Caco-2 (cell line): ENCODE data around the gene FAM98A. TPM values are rescaled to one million over a fixed set of nuclear protein-coding genes. Genes with fewer than 3 reads are reported as not detected.

Experiments used
- BruUV-seq: library from RNA; stranded (reverse); fragments of 400-500 nt; replicated peaks from 2 replicates; lab custom pipeline; 2021; lab: Mats Ljungman, UMichigan
- CTCF ChIA-PET: fragments of 300-600 bp; sonication (Branson Sonifier 250); formaldehyde crosslinking; loops from one replicate; lab custom pipeline; 2022; ENCODE audit warnings: antibody characterized with exemption; lab: Charles Lee
- POLR2A ChIA-PET: fragments of 300-600 bp; sonication (Branson Sonifier 250); formaldehyde crosslinking; loops from one replicate; lab custom pipeline; 2022; ENCODE audit warnings: antibody characterized with exemption; lab: Charles Lee
- DNase-seq, 2 experiments: peaks; one replicate each; pipeline versions ENCODE4 v3.0.0 to v3.0.0-alpha.2; 2020 to 2022
- H3K27me3 ChIP-seq: replicated peaks from 2 replicates; pipeline ENCODE4 v1.6.0; 2011; ENCODE audit warnings: low read length; ENCODE audit not compliant: control insufficient read depth, insufficient read depth
- H3K36me3 ChIP-seq: 2 replicates; pipeline ENCODE4 v1.5.1; 2011; ENCODE audit warnings: low read length; ENCODE audit not compliant: control insufficient read depth, insufficient read depth
- H3K4me1 ChIP-seq: fragments of 250-450 bp; sonication (Bioruptor Pico); 2 replicates; pipeline ENCODE4 v1.5.1; 2020; ENCODE audit warnings: mild to moderate bottlenecking
- H3K4me3 ChIP-seq: 2 replicates; pipeline ENCODE4 v1.5.1; 2011; ENCODE audit warnings: low read depth, mild to moderate bottlenecking, control low read depth, low read length
- H3K9me3 ChIP-seq: fragments of 250-450 bp; sonication (Bioruptor Pico); 2 replicates; pipeline ENCODE4 v1.5.1; 2020; ENCODE audit warnings: mild to moderate bottlenecking, moderate library complexity
- H3K27ac Mint-ChIP-seq: one replicate; pipeline ENCODE4 v1.8.0; 2022; ENCODE audit warnings: mixed read lengths; ENCODE audit not compliant: unreplicated experiment
- H3K27me3 Mint-ChIP-seq: one replicate; pipeline ENCODE4 v1.8.0; 2022; ENCODE audit warnings: mixed read lengths; ENCODE audit not compliant: insufficient read depth, unreplicated experiment
- H3K36me3 Mint-ChIP-seq: one replicate; pipeline ENCODE4 v1.8.0; 2022; ENCODE audit warnings: mild to moderate bottlenecking, mixed read lengths; ENCODE audit not compliant: insufficient read depth, unreplicated experiment
- H3K4me1 Mint-ChIP-seq: one replicate; pipeline ENCODE4 v1.8.0; 2022; ENCODE audit warnings: low read depth, mixed read lengths; ENCODE audit not compliant: unreplicated experiment
- H3K4me3 Mint-ChIP-seq: one replicate; pipeline ENCODE4 v1.8.0; 2022; ENCODE audit warnings: mild to moderate bottlenecking, moderate library complexity, mixed read lengths; ENCODE audit not compliant: unreplicated experiment
- H3K9me3 Mint-ChIP-seq: one replicate; pipeline ENCODE4 v1.8.0; 2022; ENCODE audit warnings: mixed read lengths; ENCODE audit not compliant: unreplicated experiment
- CTCF ChIP-seq, 2 experiments: fragments of 200-600 bp in 1 of 2; IDR thresholded peaks; 1 replicate in 1 of 2; 2 replicates in 1 of 2; pipeline versions ENCODE4 v1.5.1 to v1.8.0; 2011 to 2022; ENCODE audit warnings: antibody characterized with exemption in 1 of 2, control low read depth in 1 of 2, inconsistent platforms in 1 of 2, low read depth in 1 of 2, low read length in 1 of 2, mild to moderate bottlenecking in 1 of 2, moderate library complexity in 1 of 2; ENCODE audit not compliant: insufficient read depth in 1 of 2, severe bottlenecking in 1 of 2, unreplicated experiment in 1 of 2
- intact Hi-C: fragments of 100-400 bp; cut with micrococcal nuclease; formaldehyde crosslinking; loops from one replicate; pipeline ENCODE4 v1.10.0; 2022; ENCODE audit not compliant: unreplicated experiment
- total RNA-seq: library from RNA; stranded (reverse); gene quantifications from 2 replicates; pipeline ENCODE4 v1.2.3, GENCODE V29; 2022

Gene FAM98A
- total RNA-seq, 1 experiment from 2014 or later: 53.9 TPM

GRCh38 chr2:33573657-33574056 is 25.4 kb downstream of the FAM98A start:
- no peaks in the 10 kb centered on the region for H3K36me3 Mint-ChIP-seq
- no peaks in the 10 kb centered on the region for H3K9me3 Mint-ChIP-seq
- Histone ChIP-seq H3K4me1 (no peaks in the 10 kb centered on the region), H3K4me3 (no peak overlapping the region), H3K36me3 (no peaks in the 10 kb centered on the region), H3K27me3 (no peaks in the 10 kb centered on the region), H3K9me3 (no peaks in the 10 kb centered on the region)
- H3K27me3 Mint-ChIP-seq: no peaks in the 10 kb centered on the region
- DNase-seq: no peak
- no peak overlapping the region for H3K4me3 Mint-ChIP-seq
- no TSS peak for BruUV-seq
- H3K4me1 Mint-ChIP-seq: no peaks in the 10 kb centered on the region
- H3K27ac Mint-ChIP-seq: no peak overlapping the region
- ChIA-PET POLR2A (no interaction called here), CTCF (no interaction called here)
- TF ChIP-seq CTCF (IDR thresholded peaks at IDR 0.05; ENCODE audit: insufficient read depth in 1 of 2, low read depth in 1 of 2, low read length in 1 of 2, severe bottlenecking in 1 of 2, unreplicated experiment in 1 of 2): no peak
- intact Hi-C loops: no loop called here

GRCh38 chr2:33570681-33571080 is 28.4 kb downstream of the FAM98A start:
- intact Hi-C loops: no loop called here
- peaks cover 9% of the 10 kb centered on the region for H3K36me3 Mint-ChIP-seq
- Histone ChIP-seq H3K27me3 (no peaks in the 10 kb centered on the region), H3K4me3 (no peak overlapping the region), H3K9me3 (no peaks in the 10 kb centered on the region), H3K4me1 (no peaks in the 10 kb centered on the region), H3K36me3 (no peaks in the 10 kb centered on the region)
- ChIA-PET POLR2A (no interaction called here), CTCF (no interaction called here)
- no peak for TF ChIP-seq CTCF (IDR thresholded peaks at IDR 0.05; ENCODE audit: insufficient read depth in 1 of 2, low read depth in 1 of 2, low read length in 1 of 2, severe bottlenecking in 1 of 2, unreplicated experiment in 1 of 2)
- no peaks in the 10 kb centered on the region for H3K27me3 Mint-ChIP-seq
- no peaks in the 10 kb centered on the region for H3K4me1 Mint-ChIP-seq
- BruUV-seq: no TSS peak
- H3K4me3 Mint-ChIP-seq: no peak overlapping the region
- H3K27ac Mint-ChIP-seq: no peak overlapping the region
- H3K9me3 Mint-ChIP-seq: no peaks in the 10 kb centered on the region
- no peak for DNase-seq

GRCh38 chr2:33561872-33562271 is 37.2 kb downstream of the FAM98A start:
- H3K27ac Mint-ChIP-seq: no peak overlapping the region
- CTCF ChIA-PET: no interaction called here
- Histone ChIP-seq H3K4me3 (no peak overlapping the region), H3K4me1 (no peaks in the 10 kb centered on the region), H3K36me3 (no peaks in the 10 kb centered on the region), H3K27me3 (no peaks in the 10 kb centered on the region), H3K9me3 (no peaks in the 10 kb centered on the region)
- POLR2A ChIA-PET: no interaction called here
- H3K4me1 Mint-ChIP-seq: no peaks in the 10 kb centered on the region
- no TSS peak for BruUV-seq
- H3K27me3 Mint-ChIP-seq: no peaks in the 10 kb centered on the region
- intact Hi-C loops: no loop called here
- H3K4me3 Mint-ChIP-seq: no peak overlapping the region
- no peak for DNase-seq
- TF ChIP-seq CTCF (IDR thresholded peaks at IDR 0.05; ENCODE audit: insufficient read depth in 1 of 2, low read depth in 1 of 2, low read length in 1 of 2, severe bottlenecking in 1 of 2, unreplicated experiment in 1 of 2): no peak
- peaks cover 4% of the 10 kb centered on the region for H3K36me3 Mint-ChIP-seq
- no peaks in the 10 kb centered on the region for H3K9me3 Mint-ChIP-seq
